Stimulated activated CD8-positive, alpha-beta memory T cell treated with anti-CD3 and anti-CD28 coated beads, Interleukin-7, amount 100 ng/mL, for 48 hours (primary cell): ENCODE data around the gene TESPA1.
"Not testable (repeated sequence)": the region's sequence is repeated elsewhere in the genome, so short reads cannot be mapped to it uniquely, and the experiment has no call there.

ENCODE experiments used
- DNase-seq, 2 donors: peaks; one replicate each; pipeline ENCODE4 v3.0.0-alpha.2; 2020; ENCODE audit warnings: low read depth in 1 of 2; ENCODE audit errors: extremely low read depth in 1 of 2

TESPA1 gene

DNA sequence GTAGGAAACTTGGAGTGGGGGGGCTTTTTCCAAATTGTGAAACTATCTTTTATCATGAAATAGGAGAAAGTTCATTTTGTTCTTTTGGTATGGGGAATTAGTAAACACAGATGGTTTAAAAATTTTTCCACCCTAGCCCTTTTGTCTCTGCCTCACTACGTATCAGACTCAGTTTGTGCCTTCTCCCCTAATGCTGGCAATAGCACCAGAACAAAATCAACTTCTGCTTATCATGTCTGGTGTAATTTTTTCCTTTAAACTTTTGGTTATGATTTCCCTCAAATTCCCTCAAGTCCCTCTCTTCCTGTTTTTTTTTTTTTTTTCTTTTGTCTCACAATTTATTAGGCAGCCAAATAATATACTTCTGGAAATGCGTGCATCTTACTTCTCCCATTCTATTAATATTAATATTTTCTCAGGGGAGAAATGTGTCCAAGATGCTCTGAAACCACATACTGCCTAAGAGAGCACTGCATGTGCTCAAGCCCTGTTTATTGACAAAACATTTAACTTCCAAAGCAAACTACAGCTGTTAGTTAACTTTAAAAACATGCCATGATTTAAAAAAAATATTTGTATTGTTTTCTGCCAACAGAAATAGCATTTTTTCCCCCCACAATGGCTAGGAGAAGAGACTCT is 35.4 kb downstream of the TESPA1 start:
- DNase-seq: no peak

DNA sequence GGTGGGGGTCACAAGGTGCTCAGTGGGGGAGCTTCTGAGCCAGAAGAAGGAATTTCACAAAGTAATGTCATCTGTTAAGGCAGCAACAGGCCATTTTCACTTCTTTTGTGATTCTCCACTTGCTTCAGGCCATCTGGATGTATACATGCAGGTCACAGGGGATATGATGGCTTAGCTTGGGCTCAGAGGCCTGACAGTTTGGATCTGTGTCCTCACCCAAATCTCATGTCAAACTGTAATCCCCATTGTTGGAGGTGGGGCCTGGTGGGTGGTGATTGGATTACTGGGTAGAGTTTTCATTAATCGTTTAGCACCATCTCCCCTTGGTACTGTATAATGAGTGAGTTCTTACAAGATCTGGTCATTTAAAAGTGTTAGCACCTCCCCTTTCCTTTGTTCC is 36.4 kb downstream of the TESPA1 start:
- DNase-seq: no peak

- DNase-seq: no peak
These were observed 39.5 kb downstream of the TESPA1 start for GRCh38 chr12:54945082-54945481.

DNA sequence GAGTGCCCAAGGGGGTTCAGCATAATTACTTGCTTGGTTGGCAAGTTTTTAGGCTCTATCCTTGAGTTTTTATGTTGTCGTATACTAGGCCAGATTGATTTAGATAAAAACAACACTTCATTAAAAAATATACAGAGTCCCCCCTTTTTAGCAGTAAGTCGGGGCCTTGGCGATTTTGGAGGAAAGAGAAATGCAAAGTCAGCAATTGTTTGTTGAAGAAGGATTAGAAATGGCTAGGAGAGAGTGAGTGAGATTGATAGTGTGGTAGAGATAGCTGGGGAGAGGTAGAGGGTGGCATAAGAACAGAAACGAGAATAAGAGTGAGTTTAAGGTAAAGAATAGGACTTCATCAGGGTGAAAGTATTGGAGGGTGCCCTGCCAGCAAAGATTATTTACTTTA is 41.3 kb downstream of the TESPA1 start:
- DNase-seq: not testable (repeated sequence)

GRCh38 chr12:54941659-54942058 is 42.9 kb downstream of the TESPA1 start:
- no peak for DNase-seq

DNA sequence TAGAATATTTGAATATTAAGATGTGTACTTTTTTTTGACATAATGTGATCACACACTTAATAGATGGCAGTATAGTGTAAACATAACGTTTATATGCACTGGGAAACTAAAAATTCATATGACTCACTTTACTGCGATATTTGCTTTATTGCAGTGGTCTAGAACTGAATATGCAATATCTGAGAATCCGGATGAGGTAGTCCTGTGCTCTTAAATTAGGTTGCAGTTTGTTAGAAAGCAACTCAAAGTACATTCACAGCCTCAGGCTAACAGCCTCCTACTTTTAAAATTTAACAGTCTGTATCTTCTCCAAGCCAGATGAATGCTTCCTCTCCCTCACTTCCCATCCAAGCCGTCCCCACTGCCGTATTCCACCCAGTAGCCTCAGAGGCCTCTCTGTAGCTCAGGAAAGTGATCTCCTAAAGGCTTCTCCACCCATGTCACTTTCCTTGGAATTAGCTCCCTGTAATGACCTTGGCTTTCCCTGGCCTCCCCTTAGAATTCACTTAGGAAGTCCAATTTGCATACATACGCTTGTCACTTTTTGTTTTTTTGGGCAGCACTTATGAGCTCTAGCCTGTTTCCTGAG is 43.7 kb downstream of the TESPA1 start:
- DNase-seq: no peak

- DNase-seq: no peak
These were observed 46.6 kb downstream of the TESPA1 start for GRCh38 chr12:54937929-54938328.

GRCh38 chr12:54937376-54937775 is 47.2 kb downstream of the TESPA1 start:
- DNase-seq: no peak

- DNase-seq: no peak
These were observed 47.8 kb downstream of the TESPA1 start for GRCh38 chr12:54936736-54937135.

DNA sequence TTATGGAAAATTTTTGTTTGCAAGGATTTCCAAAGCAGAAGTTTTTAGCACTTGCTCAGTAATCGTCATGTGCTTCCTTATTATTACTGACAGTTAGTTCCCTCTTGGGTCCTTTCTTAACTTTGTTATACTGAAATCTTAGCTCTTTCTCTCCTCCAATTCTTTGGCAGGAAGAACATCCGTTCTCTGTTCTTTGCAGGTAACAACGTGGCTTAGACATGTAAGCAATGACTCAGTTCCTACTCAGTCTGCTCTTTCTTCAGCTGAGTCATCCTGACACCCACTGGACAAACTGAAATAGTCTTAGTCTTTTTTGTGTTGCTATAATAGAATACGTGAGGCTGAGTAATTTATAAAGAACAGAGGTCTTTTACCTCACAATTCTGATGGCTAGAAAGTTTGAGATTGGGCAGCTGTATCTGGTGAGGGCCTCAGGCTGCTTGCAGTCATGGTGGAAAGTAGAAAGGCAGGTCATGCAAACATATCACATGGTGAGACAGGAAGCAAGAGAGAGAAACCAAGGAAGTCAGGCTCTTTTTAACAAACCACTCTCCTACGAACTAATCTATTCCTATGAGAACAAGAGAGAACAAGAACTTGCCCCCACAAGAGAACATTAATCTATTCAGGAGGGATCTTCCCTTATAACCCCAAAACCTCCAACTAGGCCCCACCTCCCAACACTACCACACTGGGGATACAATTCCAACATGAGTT is 49.2 kb downstream of the TESPA1 start:
- DNase-seq: peak; percentile 9 to 34

DNA sequence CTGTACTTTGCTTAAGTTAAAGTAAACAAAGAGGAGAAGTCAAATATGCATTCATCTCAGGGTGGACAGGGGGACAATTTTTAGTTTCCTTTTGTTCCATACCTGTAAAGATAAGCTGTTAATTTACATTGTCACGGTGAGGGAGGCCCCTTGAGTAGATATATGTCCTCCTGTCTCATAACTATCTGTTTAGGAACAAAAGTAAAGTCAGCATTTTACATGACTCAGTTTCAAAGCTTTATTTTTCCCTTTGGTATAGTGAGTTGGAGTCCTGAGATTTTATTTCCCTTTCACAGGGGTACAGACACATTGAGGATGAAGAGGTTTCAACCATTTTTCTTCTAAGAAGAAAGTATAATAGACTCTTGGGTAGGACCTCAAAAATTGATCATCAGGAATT is 50.1 kb downstream of the TESPA1 start:
- DNase-seq: no peak

GRCh38 chr12:54933376-54933775 is 51.2 kb downstream of the TESPA1 start:
- no peak for DNase-seq

DNA sequence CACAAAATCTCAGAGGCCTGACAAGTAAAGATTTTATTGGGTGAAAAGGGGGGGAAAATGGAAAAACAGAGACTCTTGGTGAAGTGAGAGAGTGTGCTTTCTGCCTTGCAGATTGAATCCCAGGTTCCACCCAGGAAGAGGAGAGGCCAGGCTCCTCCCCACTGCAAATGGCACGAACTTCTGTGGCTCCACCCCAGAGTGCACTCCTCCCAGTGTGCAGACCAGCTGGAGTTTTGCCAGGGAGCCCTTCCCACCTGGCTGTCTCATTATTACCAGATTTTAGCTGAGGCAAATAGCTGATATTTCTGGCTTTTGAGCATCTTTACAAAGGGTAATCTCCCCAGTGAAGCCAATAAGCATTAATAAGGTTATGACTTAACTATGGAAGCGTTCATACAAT is 51.9 kb downstream of the TESPA1 start:
- DNase-seq: no peak

DNA sequence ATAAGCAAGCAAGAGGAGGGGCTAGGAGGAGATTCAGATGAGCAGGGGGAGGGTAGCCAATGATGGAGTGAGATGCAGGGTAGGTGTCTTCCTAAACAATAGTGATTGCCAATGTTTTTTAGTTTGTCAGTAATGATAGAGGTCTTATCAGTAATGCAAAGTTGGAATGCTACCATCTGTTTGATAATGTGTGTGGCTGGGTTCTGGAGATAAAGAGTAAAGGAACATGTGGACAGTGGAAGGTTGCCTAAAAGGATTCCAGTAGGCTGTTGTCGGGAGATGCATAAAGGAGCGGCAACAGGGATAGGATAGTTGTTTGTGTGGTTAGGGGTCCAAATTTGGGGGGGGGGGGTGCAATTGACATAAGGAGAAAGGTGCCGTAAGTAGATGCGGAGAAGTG is 52.5 kb downstream of the TESPA1 start:
- DNase-seq: no peak

- DNase-seq: no peak
These were observed 54.6 kb downstream of the TESPA1 start for GRCh38 chr12:54929998-54930397.

GRCh38 chr12:54926246-54926645 is 58.3 kb downstream of the TESPA1 start:
- DNase-seq: no peak

DNA sequence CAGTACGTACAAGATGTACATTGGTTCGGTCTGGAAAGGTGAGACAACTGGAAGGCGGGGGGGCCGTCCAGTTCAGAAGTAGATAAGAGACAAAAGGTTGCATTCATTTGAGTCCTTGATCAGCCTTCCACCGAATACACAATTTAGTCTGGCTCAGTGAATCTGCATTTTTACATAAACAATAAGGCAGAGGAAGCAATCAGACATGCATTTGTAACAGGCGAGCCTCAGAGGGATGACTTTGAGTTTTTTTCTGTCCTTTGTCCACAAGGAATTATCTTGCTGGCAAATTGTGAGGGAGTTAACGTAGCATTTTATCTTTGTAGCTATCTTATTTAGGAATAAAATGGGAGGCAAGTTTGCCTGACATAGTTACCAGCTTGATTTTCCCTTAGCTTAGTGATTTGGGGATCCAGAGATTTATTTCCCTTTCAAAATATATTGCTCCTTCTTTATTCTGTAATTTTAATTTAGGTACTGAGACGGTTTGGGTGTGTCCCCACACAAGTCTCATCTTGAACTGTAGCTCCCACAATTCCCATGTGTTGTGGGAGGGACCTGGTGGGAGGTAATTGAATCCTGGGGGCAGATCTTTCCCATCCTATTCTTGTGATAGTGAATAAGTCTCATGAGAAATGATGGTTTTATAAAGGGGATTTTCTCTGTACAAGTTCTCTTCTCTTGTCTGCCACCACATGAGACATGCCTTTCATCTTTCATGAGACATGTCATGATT is 59.4 kb downstream of the TESPA1 start:
- no peak for DNase-seq

- DNase-seq: no peak
These were observed 67.5 kb downstream of the TESPA1 start for GRCh38 chr12:54917001-54917488.
